Aorta (tissue), 5 donors: ENCODE data around the gene ELF5. TPM values are rescaled to one million over a fixed set of nuclear protein-coding genes. Genes with fewer than 3 reads are reported as not detected.

Experiments used
- ATAC-seq: fragments of 200-7000 bp; cut with Tn5 transposase; one replicate; pipeline ENCODE4 v1.9.1; 2022; ENCODE audit warnings: moderate library complexity; ENCODE audit not compliant: low FRiP score
- DNase-seq, 2 donors: peaks; one replicate each; pipeline ENCODE4 v3.0.0-alpha.2; 2020
- H3K27ac ChIP-seq, 2 donors: one replicate each; pipeline ENCODE4 v1.5.1; 2013; ENCODE audit warnings: low read length in 2 of 2, mild to moderate bottlenecking in 2 of 2, moderate library complexity in 2 of 2, control low read depth in 1 of 2, inconsistent platforms in 1 of 2, low read depth in 1 of 2
- H3K27me3 ChIP-seq, 2 donors: one replicate each; pipeline ENCODE4 v1.6.1; 2013; ENCODE audit warnings: control low read depth in 1 of 2, low read length in 1 of 2, mild to moderate bottlenecking in 1 of 2, moderate library complexity in 1 of 2; ENCODE audit not compliant: insufficient read depth in 2 of 2, control insufficient read depth in 1 of 2
- H3K36me3 ChIP-seq, 2 donors: one replicate each; pipeline ENCODE4 v1.6.1; 2013; ENCODE audit warnings: control low read depth in 1 of 2, low read length in 1 of 2, mild to moderate bottlenecking in 1 of 2; ENCODE audit not compliant: insufficient read depth in 2 of 2, control insufficient read depth in 1 of 2
- H3K4me1 ChIP-seq, 2 donors: one replicate each; pipeline ENCODE4 v1.6.1; 2013; ENCODE audit warnings: low read length in 2 of 2, control low read depth in 1 of 2, mild to moderate bottlenecking in 1 of 2, moderate library complexity in 1 of 2; ENCODE audit not compliant: insufficient read depth in 2 of 2, control insufficient read depth in 1 of 2
- H3K4me3 ChIP-seq, 2 donors: one replicate each; pipeline ENCODE4 v1.5.1; 2013; ENCODE audit warnings: low read length in 2 of 2, control low read depth in 1 of 2, mild to moderate bottlenecking in 1 of 2
- H3K9me3 ChIP-seq: one replicate; pipeline ENCODE4 v1.6.1; 2013; ENCODE audit warnings: mild to moderate bottlenecking, low read length; ENCODE audit not compliant: control insufficient read depth
- WGBS, 2 donors: extraction: QIAGEN DNeasy Blood & Tissue Kit; methylation state at CpG; one replicate each; pipeline ENCODE4 v1.1.7; 2013; 5-methylcytosine and 5-hydroxymethylcytosine counted together
- intact Hi-C, 2 donors: fragments of 100-400 bp; cut with DNase I; formaldehyde crosslinking; loops; one replicate each; pipeline versions ENCODE4 v1.14.2 to v1.15.0; 2022
- polyA plus RNA-seq, 2 donors: library from polyadenylated mRNA; stranded (reverse); fragments of 200-250 nt; gene quantifications; one replicate each; pipeline ENCODE4 v1.2.3, GENCODE V29; 2013
- total RNA-seq, 2 donors: library from RNA; stranded (reverse); fragmentation: NEBNext Ultra II Directional; extraction: Animal tissue kit (Norgen Biotek cat#: 25700); gene quantifications; one replicate each; pipeline ENCODE4 v1.2.1, GENCODE V29; 2021
- donor health status: healthy with polysubstance abuse.
- donor health status: Bipolar disorder and iron deficiency.
- donor health status: DM: no; HTN: no; CAD: no.
- donor health status: DM: no; HTN: no; CAD: no.
- donor health status: DM: yes; HTN: yes; CAD: no.

ELF5 gene
- total and polyA plus RNA-seq, 4 donors = not detected

DNA sequence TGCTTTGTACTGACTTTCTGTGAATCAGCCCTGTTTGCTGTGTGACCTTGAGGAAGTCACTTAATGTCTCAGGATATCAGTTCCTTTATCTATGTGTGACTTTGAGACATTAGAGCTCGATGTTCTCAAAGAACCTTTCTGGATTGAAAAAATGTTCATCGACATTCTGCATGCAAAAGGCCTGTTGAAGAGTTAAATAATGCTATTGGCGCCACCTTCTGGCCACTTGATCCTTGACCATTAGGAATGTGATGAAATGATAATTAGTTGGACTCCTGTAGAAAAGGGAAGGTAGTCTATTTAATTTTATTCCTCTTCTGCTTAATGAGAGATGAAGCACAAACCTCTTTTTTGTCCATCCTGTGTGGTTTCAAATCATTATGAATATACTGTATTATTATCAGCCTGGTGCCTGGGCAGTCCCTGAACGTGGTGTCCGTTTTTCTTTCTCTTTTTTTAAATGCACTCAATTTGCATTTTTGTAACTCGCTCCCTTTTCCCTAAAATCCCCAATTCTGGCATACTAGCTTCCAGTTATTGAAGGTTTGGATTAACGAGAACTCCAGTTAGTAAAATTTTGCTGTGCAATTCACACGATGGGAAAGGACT is 20.7 kb downstream of the ELF5 start:
- Histone ChIP-seq H3K27ac (no peak overlapping the region), H3K4me1 (no peaks in the 10 kb centered on the region), H3K27me3 (no peaks in the 10 kb centered on the region), H3K36me3 (no peaks in the 10 kb centered on the region), H3K9me3 (no peaks in the 10 kb centered on the region), H3K4me3 (no peak overlapping the region)
- DNase-seq = peak in 1 of 2 donors; percentile 64
- no peak for ATAC-seq
- intact Hi-C loops = no loop called here
- 42 to 44% methylated on average over 8 of the region's 8 CpGs for WGBS, 2 donors

DNA sequence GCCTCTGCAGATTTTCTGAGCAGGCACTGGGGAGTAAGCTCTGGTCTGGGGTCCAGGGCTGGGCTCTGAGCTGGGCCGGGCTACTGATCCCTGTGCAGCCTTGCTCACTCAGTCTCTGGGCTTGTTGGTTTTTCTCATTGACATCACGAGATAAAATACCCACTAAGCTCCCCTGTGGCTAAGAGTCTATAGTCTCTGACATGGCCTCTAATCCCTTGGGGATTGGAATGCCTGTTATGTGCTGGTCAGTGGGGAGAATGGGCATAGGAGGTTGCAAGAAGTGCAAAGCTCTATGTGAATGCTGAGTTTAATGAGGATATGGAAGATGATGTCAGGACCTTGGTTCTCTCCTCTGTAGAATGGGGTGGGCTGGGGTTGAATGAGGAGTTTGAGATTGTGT is 23.3 kb downstream of the ELF5 start:
- H3K27ac ChIP-seq = no peak overlapping the region
- no peaks in the 10 kb centered on the region for H3K36me3 ChIP-seq
- no peaks in the 10 kb centered on the region for H3K9me3 ChIP-seq
- DNase-seq = no peak
- intact Hi-C loops = no loop called here
- no peaks in the 10 kb centered on the region for H3K4me1 ChIP-seq
- H3K4me3 ChIP-seq = no peak overlapping the region
- no peak for ATAC-seq
- 81 to 82% methylated on average over 2 of the region's 2 CpGs for WGBS, 2 donors
- H3K27me3 ChIP-seq = no peaks in the 10 kb centered on the region

DNA sequence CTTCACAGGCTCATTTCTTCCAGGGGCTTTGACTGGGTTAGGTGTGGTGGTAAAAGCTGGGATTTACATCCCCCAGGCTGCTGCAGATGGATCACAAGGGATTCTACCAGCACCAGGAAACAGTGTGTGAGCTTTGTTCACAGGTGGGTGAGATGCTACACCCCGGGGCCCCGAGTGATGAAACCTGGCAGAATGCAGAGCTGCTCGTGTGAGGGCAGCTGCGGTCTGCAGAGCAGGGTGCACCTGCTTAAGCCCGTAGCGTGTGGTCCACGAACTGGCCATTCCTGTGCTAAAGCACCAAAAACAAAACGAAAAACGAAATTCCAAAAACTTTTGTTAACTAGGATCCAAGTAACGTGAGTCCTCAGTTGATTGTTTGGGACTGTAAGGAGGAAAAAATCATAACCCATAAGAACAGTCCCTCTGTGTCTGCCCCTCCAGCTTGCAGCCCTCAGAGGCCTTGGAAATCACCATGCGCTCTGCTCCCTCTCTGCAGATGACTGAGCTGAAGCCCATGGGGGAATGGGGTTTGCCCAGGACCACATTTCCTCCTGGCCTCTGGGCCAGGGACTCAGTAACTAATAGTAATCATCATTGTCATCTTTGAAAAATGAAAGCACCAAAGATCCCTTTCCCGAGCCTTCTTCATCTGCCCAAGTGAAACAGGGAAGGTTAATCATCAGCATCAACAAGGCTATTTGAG is 24.6 kb downstream of the ELF5 start:
- no peaks in the 10 kb centered on the region for H3K4me1 ChIP-seq
- 86 to 91% methylated on average over 12 of the region's 12 CpGs for WGBS, 2 donors
- no peak overlapping the region for H3K4me3 ChIP-seq
- no peak for ATAC-seq
- H3K9me3 ChIP-seq = no peaks in the 10 kb centered on the region
- peaks cover 0 to 2% of the 10 kb centered on the region in 2 donors for H3K27me3 ChIP-seq
- no peaks in the 10 kb centered on the region for H3K36me3 ChIP-seq
- no peak for DNase-seq
- no peak overlapping the region for H3K27ac ChIP-seq
- intact Hi-C loops = no loop called here

DNA sequence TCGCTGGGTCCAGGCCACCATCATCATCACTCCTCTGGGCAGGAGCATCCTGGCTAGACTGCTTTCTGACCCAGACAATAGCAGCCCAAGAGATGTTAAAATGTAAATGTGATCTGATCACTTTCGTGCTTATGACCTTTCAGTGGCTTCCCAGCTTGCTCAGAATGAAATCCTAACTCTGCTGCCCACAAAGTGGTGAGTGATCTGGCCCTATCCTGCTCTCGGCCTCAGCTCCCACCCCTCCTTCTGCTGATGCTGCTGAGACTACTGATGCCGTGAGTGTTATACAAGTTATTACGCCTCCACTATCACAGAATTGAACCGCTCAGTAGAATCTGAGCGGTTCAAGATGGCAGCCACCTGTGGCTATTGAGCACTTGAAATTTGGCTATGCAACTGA is 26.2 kb downstream of the ELF5 start:
- ATAC-seq (no peak), DNase-seq (no peak)
- no peaks in the 10 kb centered on the region for H3K9me3 ChIP-seq
- intact Hi-C loops = no loop called here
- no peak overlapping the region for H3K4me3 ChIP-seq
- 77 to 86% methylated on average over 7 of the region's 7 CpGs for WGBS, 2 donors
- H3K36me3 ChIP-seq = no peaks in the 10 kb centered on the region
- peaks cover 0 to 2% of the 10 kb centered on the region in 2 donors for H3K27me3 ChIP-seq
- H3K4me1 ChIP-seq = no peaks in the 10 kb centered on the region
- H3K27ac ChIP-seq = no peak overlapping the region

DNA sequence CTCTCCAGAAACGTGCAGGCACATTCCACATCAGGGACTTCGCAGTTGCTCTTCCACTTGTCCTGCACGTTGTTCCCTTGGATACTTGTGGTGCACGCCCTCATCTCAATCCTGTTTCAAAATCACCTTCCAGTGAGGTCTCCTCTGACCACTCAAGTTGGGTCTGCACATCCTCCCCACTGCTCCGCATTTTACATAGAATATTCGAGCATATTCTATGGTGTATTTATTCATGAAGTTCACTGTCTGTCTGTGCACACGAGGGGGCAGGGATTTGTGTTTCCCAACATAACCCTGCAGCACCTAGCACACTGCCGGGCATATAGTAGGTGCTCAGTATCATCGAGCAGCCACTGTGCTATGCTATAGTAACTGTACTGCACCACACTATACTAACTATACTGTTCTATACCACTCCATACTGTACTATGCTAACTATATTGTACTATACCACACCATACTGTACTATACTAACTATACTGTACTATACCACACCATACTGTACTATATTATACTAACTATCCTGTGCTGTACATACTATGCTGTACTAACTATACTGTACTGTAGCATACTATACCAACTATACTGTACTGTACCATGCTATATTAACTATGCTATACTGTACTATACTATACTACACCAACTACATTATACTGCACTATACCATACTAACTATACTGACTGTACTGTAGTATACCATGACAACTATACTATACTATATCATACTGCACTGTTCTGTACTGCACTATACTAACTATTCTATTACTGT is 30.3 kb downstream of the ELF5 start:
- peaks cover 0 to 2% of the 10 kb centered on the region in 2 donors for H3K27me3 ChIP-seq
- no peaks in the 10 kb centered on the region for H3K9me3 ChIP-seq
- WGBS, 2 donors = 83 to 88% methylated on average over 9 of the region's 9 CpGs
- no peaks in the 10 kb centered on the region for H3K4me1 ChIP-seq
- H3K27ac ChIP-seq = no peak overlapping the region
- no peaks in the 10 kb centered on the region for H3K36me3 ChIP-seq
- intact Hi-C loops = no loop called here
- no peak for ATAC-seq
- no peak for DNase-seq
- H3K4me3 ChIP-seq = no peak overlapping the region

DNA sequence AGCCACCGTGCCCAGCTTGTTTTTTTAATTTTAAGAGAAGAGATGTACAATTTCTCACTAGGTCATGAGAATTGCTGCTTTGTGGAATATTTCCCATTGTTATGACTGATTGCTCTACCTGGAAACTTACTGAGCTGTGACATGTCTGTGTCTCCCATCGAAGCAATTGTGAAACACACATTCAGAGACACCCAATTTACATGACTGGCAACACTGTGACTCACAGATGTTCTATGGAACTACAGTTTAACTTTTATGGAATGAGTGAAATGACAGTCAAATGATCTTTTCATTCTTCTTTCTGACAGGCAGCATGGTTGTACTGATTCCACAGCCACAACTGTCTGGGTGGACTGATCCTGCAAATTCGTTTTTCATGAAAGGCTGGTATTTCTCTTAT is 32.3 kb downstream of the ELF5 start:
- WGBS, 2 donors = 63 to 81% methylated on average over 3 of the region's 3 CpGs
- ATAC-seq (no peak), DNase-seq (no peak)
- Histone ChIP-seq H3K4me1 (no peaks in the 10 kb centered on the region), H3K4me3 (no peak overlapping the region), H3K27me3 (peaks cover 0 to 2% of the 10 kb centered on the region in 2 donors), H3K36me3 (no peaks in the 10 kb centered on the region), H3K9me3 (no peaks in the 10 kb centered on the region), H3K27ac (no peak overlapping the region)
- intact Hi-C loops = no loop called here

DNA sequence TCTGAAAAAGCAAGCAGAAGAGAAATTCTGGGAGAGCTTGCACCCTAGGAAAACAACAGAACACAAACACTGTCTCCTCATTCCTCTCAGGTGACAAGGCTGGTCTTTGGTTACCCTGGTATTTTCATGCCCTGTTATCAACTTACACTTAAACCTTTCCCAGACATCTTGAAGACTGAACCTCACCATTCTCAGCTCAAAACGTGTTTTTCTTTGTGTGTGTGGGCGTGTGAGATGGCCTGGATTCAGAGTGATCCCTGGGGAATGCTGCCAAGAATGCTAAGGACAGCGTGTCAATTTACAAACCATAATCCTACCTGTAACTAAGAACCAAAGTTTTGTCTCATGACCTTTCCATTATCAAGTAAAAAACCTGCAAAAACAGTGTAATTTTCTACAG is 33.3 kb downstream of the ELF5 start:
- DNase-seq = no peak

DNA sequence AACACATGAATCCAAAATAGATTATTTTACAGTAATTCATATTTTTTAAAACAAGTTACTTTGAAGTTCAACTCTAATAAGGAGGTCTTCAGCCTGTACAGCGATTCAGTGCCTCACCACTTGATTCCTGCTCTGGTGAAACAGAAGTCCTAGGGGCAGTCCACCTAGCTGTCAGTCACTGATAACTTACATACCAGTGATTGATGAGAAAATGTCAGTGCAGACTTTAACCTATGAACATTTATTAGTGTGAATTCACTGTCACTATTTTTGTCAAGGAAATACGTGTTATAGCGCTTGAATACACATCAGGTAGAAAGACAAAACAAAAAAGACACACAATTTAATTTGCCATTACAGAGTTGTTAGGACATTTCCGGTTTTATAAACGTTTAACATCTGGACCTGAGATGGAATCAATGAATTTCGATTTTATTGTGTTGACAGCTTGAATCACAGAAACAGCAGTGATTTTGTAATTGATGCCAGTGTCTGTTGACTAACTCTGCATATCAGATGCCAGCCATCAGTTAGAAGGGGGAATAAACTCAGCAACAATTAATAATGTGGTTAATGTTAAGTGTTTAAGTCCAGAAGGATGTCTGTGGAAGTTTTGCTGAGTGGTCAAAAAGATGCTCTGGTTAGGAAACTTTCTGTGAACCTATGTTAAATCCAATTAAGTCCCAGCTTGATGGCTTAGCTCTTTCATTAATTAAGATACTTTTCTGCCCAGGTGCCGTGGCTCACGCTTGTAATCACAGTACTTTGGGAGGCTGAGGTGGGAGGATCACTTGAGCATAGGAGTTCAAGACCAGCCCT is 34.5 kb downstream of the ELF5 start:
- DNase-seq (no peak), ATAC-seq (no peak)
- H3K36me3 ChIP-seq = no peaks in the 10 kb centered on the region
- intact Hi-C loops = no loop called here
- no peaks in the 10 kb centered on the region for H3K27me3 ChIP-seq
- H3K4me1 ChIP-seq = no peaks in the 10 kb centered on the region
- H3K9me3 ChIP-seq = no peaks in the 10 kb centered on the region
- H3K27ac ChIP-seq = no peak overlapping the region
- H3K4me3 ChIP-seq = no peak overlapping the region
- 66 to 82% methylated on average over 8 of the region's 8 CpGs for WGBS, 2 donors

More for the DNA sequence above, 33.3 kb downstream of the ELF5 start:
- intact Hi-C loops = no loop called here
- 16 to 19% methylated on average over 3 of the region's 3 CpGs for WGBS, 2 donors
- Histone ChIP-seq H3K4me3 (no peak overlapping the region), H3K36me3 (no peaks in the 10 kb centered on the region), H3K9me3 (no peaks in the 10 kb centered on the region), H3K4me1 (no peaks in the 10 kb centered on the region), H3K27me3 (peaks cover 0 to 2% of the 10 kb centered on the region in 2 donors), H3K27ac (no peak overlapping the region)
- no peak for ATAC-seq
